Lung (tissue), 12 donors: ENCODE data around the gene TBC1D1. TPM values are rescaled to one million over a fixed set of nuclear protein-coding genes. Genes with fewer than 3 reads are reported as not detected.
"Not testable (repeated sequence)": the region's sequence is repeated elsewhere in the genome, so short reads cannot be mapped to it uniquely, and the experiment has no call there.

ENCODE experiments used
- ATAC-seq: fragments of 200-7000 bp; cut with Tn5 transposase; one replicate; pipeline ENCODE4 v1.9.1; 2020; ENCODE audit warnings: moderate number of reproducible peaks; ENCODE audit not compliant: insufficient read depth, low FRiP score
- DNase-seq, 3 donors: peaks; one replicate each; pipeline ENCODE4 v3.0.0-alpha.2; 2013 to 2017
- H3K27ac ChIP-seq, 2 donors: one replicate each; pipeline ENCODE4 v1.5.1; 2013; ENCODE audit warnings: mild to moderate bottlenecking in 2 of 2, moderate library complexity in 2 of 2, control low read depth in 1 of 2, inconsistent platforms in 1 of 2, low read depth in 1 of 2, low read length in 1 of 2
- H3K27me3 ChIP-seq, 3 donors: one replicate each; pipeline ENCODE4 v1.5.1; 2013; ENCODE audit warnings: low read length in 2 of 3; ENCODE audit not compliant: control insufficient read depth in 3 of 3, insufficient read depth in 3 of 3
- H3K36me3 ChIP-seq, 4 donors: one replicate each; pipeline ENCODE4 v1.5.1; 2013; ENCODE audit warnings: low read length in 4 of 4, mild to moderate bottlenecking in 1 of 4, moderate library complexity in 1 of 4; ENCODE audit not compliant: control insufficient read depth in 4 of 4, insufficient read depth in 4 of 4
- H3K4me1 ChIP-seq, 5 donors: one replicate each; pipeline ENCODE4 v1.5.1; 2013; ENCODE audit warnings: low read length in 5 of 5, mild to moderate bottlenecking in 2 of 5, moderate library complexity in 1 of 5; ENCODE audit not compliant: control insufficient read depth in 5 of 5, insufficient read depth in 5 of 5
- H3K4me3 ChIP-seq: one replicate; pipeline ENCODE4 v1.5.1; 2013; ENCODE audit warnings: mild to moderate bottlenecking, control low read depth, moderate library complexity
- H3K9ac ChIP-seq, 2 donors: one replicate each; pipeline ENCODE4 v1.5.1; 2013; ENCODE audit warnings: low read length in 2 of 2, control low read depth in 1 of 2; ENCODE audit not compliant: insufficient read depth in 1 of 2
- H3K9me3 ChIP-seq, 4 donors: one replicate each; pipeline ENCODE4 v1.5.1; 2013; ENCODE audit warnings: low read length in 3 of 4, mild to moderate bottlenecking in 1 of 4, moderate library complexity in 1 of 4; ENCODE audit not compliant: control insufficient read depth in 4 of 4, insufficient read depth in 3 of 4
- WGBS, 2 donors: extraction: QIAGEN DNeasy Blood & Tissue Kit; methylation state at CpG; one replicate each; pipeline ENCODE4 v1.1.7; 2013; 5-methylcytosine and 5-hydroxymethylcytosine counted together
- polyA plus RNA-seq, 2 donors: library from polyadenylated mRNA; stranded (reverse); fragments of 200-250 nt; gene quantifications; one replicate each; pipeline ENCODE4 v1.2.1, GENCODE V29; 2013
- total RNA-seq, 2 donors: library from RNA; depleted of rRNA in 1 of 2; stranded (reverse); fragments of >200 nt in 1 of 2; gene quantifications; one replicate each; pipeline ENCODE4 v1.2.1, GENCODE V29; 2014 to 2021
- TF ChIP-seq, protein P1 (sequence below): IDR thresholded peaks from 2 replicates; pipeline ENCODE4 v1.5.1; 2012; ENCODE audit warnings: mild to moderate bottlenecking; ENCODE audit errors: control extremely low read depth, extremely low read depth
- donor health status: control.
- donor health status: control.
- donor health status: Bipolar disorder and iron deficiency.
- donor health status: healthy.
- donor health status: DM: yes; HTN: yes; CAD: no.

The TBC1D1 gene
- total and polyA plus RNA-seq, 4 donors, result 23.6 to 71.1 (median 43.9) TPM

DNA sequence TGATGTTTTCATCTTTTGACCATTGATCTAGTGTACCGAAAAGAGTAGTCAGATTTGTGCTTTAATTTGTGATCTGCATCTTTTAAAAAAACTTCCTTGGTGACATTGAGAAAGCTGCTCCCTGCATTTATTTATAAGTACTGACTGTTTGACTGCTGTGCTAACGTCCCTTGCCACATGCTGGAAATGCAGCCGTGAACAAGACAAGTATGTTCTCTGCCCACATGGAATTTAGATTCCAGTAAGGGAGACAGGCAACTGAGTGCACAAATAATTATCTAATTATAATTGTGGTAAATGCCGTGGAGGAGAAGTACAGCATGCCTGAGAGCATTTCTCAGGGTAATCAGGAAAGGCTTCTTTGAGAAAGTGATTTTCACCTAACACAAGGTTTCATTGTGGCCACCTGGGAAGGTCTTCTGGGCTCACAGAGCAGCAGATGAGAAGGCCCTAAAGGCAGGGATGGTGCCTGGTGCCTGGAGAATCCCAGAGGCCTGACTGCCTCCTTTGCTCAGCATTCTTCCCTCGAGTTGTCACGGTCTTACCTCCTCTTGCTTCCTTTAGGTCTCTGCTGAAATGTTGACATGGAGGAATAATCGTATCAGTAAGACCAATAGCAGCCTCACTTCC lies 125.1 kb downstream of the TBC1D1 start:
- H3K27ac ChIP-seq, result no peak overlapping the region
- no peak overlapping the region for H3K4me3 ChIP-seq
- no peaks in the 10 kb centered on the region for H3K27me3 ChIP-seq
- no peak overlapping the region for H3K9ac ChIP-seq
- WGBS, 2 donors, result 88 to 90% methylated on average over 7 of the region's 7 CpGs
- peaks cover 6 to 17% (median 9%) of the 10 kb centered on the region in 4 donors for H3K36me3 ChIP-seq
- TF ChIP-seq, protein P1, sequence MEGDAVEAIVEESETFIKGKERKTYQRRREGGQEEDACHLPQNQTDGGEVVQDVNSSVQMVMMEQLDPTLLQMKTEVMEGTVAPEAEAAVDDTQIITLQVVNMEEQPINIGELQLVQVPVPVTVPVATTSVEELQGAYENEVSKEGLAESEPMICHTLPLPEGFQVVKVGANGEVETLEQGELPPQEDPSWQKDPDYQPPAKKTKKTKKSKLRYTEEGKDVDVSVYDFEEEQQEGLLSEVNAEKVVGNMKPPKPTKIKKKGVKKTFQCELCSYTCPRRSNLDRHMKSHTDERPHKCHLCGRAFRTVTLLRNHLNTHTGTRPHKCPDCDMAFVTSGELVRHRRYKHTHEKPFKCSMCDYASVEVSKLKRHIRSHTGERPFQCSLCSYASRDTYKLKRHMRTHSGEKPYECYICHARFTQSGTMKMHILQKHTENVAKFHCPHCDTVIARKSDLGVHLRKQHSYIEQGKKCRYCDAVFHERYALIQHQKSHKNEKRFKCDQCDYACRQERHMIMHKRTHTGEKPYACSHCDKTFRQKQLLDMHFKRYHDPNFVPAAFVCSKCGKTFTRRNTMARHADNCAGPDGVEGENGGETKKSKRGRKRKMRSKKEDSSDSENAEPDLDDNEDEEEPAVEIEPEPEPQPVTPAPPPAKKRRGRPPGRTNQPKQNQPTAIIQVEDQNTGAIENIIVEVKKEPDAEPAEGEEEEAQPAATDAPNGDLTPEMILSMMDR, result no peak
- H3K9me3 ChIP-seq, result no peaks in the 10 kb centered on the region
- no peak for ATAC-seq
- DNase-seq, result no peak
- H3K4me1 ChIP-seq, result peaks cover 0 to 8% (median 0%) of the 10 kb centered on the region in 5 donors

DNA sequence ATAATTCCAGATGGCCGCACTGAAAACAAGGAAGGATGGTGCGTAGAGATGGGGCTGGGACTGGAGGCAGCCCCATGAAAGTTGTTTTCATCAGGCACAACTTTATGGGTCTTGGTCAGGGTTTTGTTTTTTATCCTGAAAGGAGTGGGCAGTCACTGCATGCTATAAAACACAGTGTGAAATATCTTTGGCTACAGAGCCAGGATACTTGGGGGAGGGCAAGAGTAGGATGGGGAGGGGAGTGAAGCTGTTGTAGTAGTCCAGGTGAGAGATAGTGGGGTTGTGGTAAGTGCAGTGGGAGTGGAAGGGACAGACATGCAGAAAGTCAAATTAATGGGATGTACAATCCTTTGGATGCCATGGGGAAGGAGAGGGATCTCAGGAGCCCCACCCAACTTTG lies 125.8 kb downstream of the TBC1D1 start:
- peaks cover 0 to 8% (median 0%) of the 10 kb centered on the region in 5 donors for H3K4me1 ChIP-seq
- TF ChIP-seq, protein P1, result no peak
- H3K27ac ChIP-seq, result no peak overlapping the region
- H3K4me3 ChIP-seq, result no peak overlapping the region
- DNase-seq (no peak), ATAC-seq (no peak)
- no peak overlapping the region for H3K9ac ChIP-seq
- peaks cover 8 to 17% (median 11%) of the 10 kb centered on the region in 4 donors for H3K36me3 ChIP-seq
- 95 to 98% methylated on average over 2 of the region's 2 CpGs for WGBS, 2 donors
- no peaks in the 10 kb centered on the region for H3K9me3 ChIP-seq
- H3K27me3 ChIP-seq, result no peaks in the 10 kb centered on the region

DNA sequence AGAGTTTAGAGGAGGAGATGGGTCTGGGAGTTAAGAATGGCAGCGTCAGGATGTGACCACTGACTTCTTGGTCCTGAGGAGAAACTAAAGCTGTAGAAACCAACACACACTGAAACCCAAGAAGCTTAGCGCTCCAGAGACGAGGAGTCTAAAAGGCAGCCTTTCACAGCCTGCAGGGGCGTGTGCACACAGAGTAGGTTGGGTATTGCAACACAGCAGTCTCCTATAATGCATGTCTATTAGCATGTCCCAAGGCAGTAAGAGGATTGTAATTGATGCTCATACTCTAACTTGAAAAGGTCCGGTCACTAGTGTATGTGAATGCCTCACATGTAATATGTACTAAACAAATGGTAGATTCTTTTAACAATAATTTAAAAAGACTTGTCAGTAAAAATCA lies 126.7 kb downstream of the TBC1D1 start:
- ATAC-seq (no peak), DNase-seq (no peak)
- peaks cover 8 to 17% (median 17%) of the 10 kb centered on the region in 4 donors for H3K36me3 ChIP-seq
- TF ChIP-seq, protein P1, result no peak
- no peak overlapping the region for H3K27ac ChIP-seq
- peaks cover 0 to 8% (median 0%) of the 10 kb centered on the region in 5 donors for H3K4me1 ChIP-seq
- H3K9me3 ChIP-seq, result no peaks in the 10 kb centered on the region
- 78 to 89% methylated on average over 5 of the region's 5 CpGs for WGBS, 2 donors
- H3K27me3 ChIP-seq, result no peaks in the 10 kb centered on the region
- no peak overlapping the region for H3K4me3 ChIP-seq
- no peak overlapping the region for H3K9ac ChIP-seq

DNA sequence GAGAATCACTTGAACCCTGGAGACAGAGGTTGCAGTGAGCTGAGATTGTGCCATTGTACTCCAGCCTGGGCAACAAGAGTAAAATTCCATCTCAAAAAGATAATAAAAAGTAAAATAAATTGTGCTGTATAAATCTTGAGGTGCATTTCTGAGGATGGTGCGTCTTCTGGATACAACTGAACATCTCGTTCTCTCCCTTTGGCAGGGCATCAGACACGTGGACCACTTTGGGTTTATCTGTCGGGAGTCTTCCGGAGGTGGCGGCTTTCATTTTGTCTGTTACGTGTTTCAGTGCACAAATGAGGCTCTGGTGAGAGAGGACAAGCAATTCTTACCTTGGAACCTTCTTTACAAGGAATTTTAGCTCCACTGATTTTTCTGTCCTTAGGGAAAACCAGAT lies 129.5 kb downstream of the TBC1D1 start:
- no peak overlapping the region for H3K9ac ChIP-seq
- no peaks in the 10 kb centered on the region for H3K27me3 ChIP-seq
- 90 to 98% methylated on average over 7 of the region's 7 CpGs for WGBS, 2 donors
- H3K4me1 ChIP-seq, result peaks cover 0 to 11% (median 2%) of the 10 kb centered on the region in 5 donors
- TF ChIP-seq, protein P1, result no peak
- H3K9me3 ChIP-seq, result no peaks in the 10 kb centered on the region
- DNase-seq (no peak), ATAC-seq (no peak)
- H3K4me3 ChIP-seq, result no peak overlapping the region
- H3K27ac ChIP-seq, result no peak overlapping the region
- peaks cover 7 to 17% (median 15%) of the 10 kb centered on the region in 4 donors for H3K36me3 ChIP-seq

DNA sequence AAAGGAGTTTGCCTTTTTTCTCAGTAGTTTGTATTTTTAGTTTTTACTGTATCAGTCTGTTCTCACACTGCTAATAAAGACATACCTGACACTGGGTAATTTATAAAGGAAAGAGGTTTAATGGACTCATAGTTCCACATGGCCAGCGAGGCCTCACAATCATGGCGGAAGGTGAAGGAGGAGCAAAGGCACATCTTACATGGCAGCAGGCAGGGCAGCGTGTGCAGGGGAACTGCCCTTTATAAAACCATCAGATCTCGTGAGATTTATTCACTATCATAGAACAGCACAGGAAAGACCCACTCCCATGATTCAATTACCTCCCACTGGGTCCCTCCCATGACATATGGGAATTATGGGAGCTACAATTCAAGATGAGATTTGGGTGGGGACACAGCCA lies 130.1 kb downstream of the TBC1D1 start:
- DNase-seq, H3K27ac ChIP-seq: not testable (repeated sequence)
- WGBS, 2 donors, result 97 to 98% methylated on average over 4 of the region's 4 CpGs

More for the DNA sequence above, 130.1 kb downstream of the TBC1D1 start:
- not testable (repeated sequence) for H3K4me3 ChIP-seq, H3K4me1 ChIP-seq, H3K9ac ChIP-seq, H3K9me3 ChIP-seq, ATAC-seq, H3K27me3 ChIP-seq
- H3K36me3 ChIP-seq, result peaks cover 7 to 17% (median 12%) of the 10 kb centered on the region in 4 donors
